Liver (tissue), 9 donors: Measurements from ENCODE around the gene LBH. TPM values are rescaled to one million over a fixed set of nuclear protein-coding genes. Genes with fewer than 3 reads are reported as not detected.

Experiments used
- DNase-seq: peaks from one replicate; pipeline ENCODE4 v3.0.0-alpha.2; 2017; ENCODE audit warnings: low spot score
- H3K27ac ChIP-seq, 2 donors: one replicate each; pipeline ENCODE4 v1.7.0; 2013; ENCODE audit warnings: inconsistent platforms in 2 of 2, low read length in 2 of 2, control low read depth in 1 of 2, low read depth in 1 of 2, mild to moderate bottlenecking in 1 of 2
- H3K27me3 ChIP-seq, 4 donors: one replicate each; pipeline versions ENCODE4 v1.6.1 to v1.7.0; 2013; ENCODE audit warnings: low read length in 3 of 4, inconsistent platforms in 1 of 4, mild to moderate bottlenecking in 1 of 4, moderate library complexity in 1 of 4; ENCODE audit not compliant: control insufficient read depth in 4 of 4, insufficient read depth in 4 of 4
- H3K36me3 ChIP-seq, 4 donors: one replicate each; pipeline versions ENCODE4 v1.6.1 to v1.7.0; 2013; ENCODE audit warnings: low read length in 3 of 4, mild to moderate bottlenecking in 3 of 4, low read depth in 1 of 4, moderate library complexity in 1 of 4; ENCODE audit not compliant: control insufficient read depth in 4 of 4, insufficient read depth in 3 of 4
- H3K4me1 ChIP-seq, 4 donors: one replicate each; pipeline versions ENCODE4 v1.6.1 to v1.7.0; 2013; ENCODE audit warnings: low read length in 3 of 4, mild to moderate bottlenecking in 3 of 4, moderate library complexity in 1 of 4; ENCODE audit not compliant: control insufficient read depth in 4 of 4, insufficient read depth in 4 of 4
- H3K4me3 ChIP-seq, 3 donors: one replicate each; pipeline versions ENCODE4 v1.6.1 to v1.7.0; 2013; ENCODE audit warnings: low read length in 3 of 3, control low read depth in 1 of 3, low read depth in 1 of 3, mild to moderate bottlenecking in 1 of 3
- H3K9ac ChIP-seq, 2 donors: one replicate each; pipeline ENCODE4 v1.7.0; 2013; ENCODE audit warnings: low read length in 2 of 2, mild to moderate bottlenecking in 2 of 2, moderate library complexity in 2 of 2, control low read depth in 1 of 2, low read depth in 1 of 2
- H3K9me3 ChIP-seq, 4 donors: one replicate each; pipeline versions ENCODE4 v1.6.1 to v1.7.0; 2013; ENCODE audit warnings: low read length in 3 of 4; ENCODE audit not compliant: control insufficient read depth in 4 of 4
- CTCF ChIP-seq: fragments of 150-350 bp; IDR thresholded peaks from 2 replicates; pipeline ENCODE4 v1.5.1; 2017; ENCODE audit warnings: improper control_type of control experiment, low read depth, low read length; ENCODE audit not compliant: missing input control
- EGR1 ChIP-seq, 2 donors: IDR thresholded peaks; 2 replicates each; pipeline ENCODE4 v1.6.1; 2016 to 2018; ENCODE audit warnings: antibody characterized with exemption in 2 of 2, low read depth in 2 of 2
- FOXA2 ChIP-seq: IDR thresholded peaks from 2 replicates; pipeline ENCODE4 v1.6.1; 2016; ENCODE audit warnings: antibody characterized with exemption
- GABPA ChIP-seq, 2 donors: IDR thresholded peaks in 1 of 2; conservative IDR thresholded peaks in 1 of 2; 2 replicates each; pipeline ENCODE4 v1.6.1; 2016; ENCODE audit warnings: antibody characterized with exemption in 2 of 2, mild to moderate bottlenecking in 1 of 2, moderate library complexity in 1 of 2
- HNF4A ChIP-seq, 2 donors: conservative IDR thresholded peaks; 2 replicates each; pipeline ENCODE4 v1.6.1; 2016; ENCODE audit warnings: antibody characterized with exemption in 2 of 2, mild to moderate bottlenecking in 2 of 2
- HNF4G ChIP-seq: IDR thresholded peaks from 2 replicates; pipeline ENCODE4 v1.6.1; 2016; ENCODE audit warnings: antibody characterized with exemption
- JUND ChIP-seq, 2 donors: IDR thresholded peaks; 2 replicates each; pipeline ENCODE4 v1.6.1; 2016; ENCODE audit warnings: antibody characterized with exemption in 2 of 2
- MAX ChIP-seq: IDR thresholded peaks from 2 replicates; pipeline ENCODE4 v1.6.1; 2016; ENCODE audit warnings: antibody characterized with exemption
- NR2F2 ChIP-seq: IDR thresholded peaks from 2 replicates; pipeline ENCODE4 v1.6.1; 2016; ENCODE audit warnings: antibody characterized with exemption
- RAD21 ChIP-seq, 2 donors: IDR thresholded peaks; 2 replicates each; pipeline ENCODE4 v1.6.1; 2016; ENCODE audit warnings: antibody characterized with exemption in 2 of 2, mild to moderate bottlenecking in 2 of 2
- REST ChIP-seq: IDR thresholded peaks from 2 replicates; pipeline ENCODE4 v1.6.1; 2016; ENCODE audit warnings: antibody characterized with exemption, mild to moderate bottlenecking
- RXRA ChIP-seq, 2 donors: IDR thresholded peaks; 2 replicates each; pipeline ENCODE4 v1.6.1; 2017 to 2018; ENCODE audit warnings: antibody characterized with exemption in 2 of 2, mild to moderate bottlenecking in 1 of 2
- TAF1 ChIP-seq: conservative IDR thresholded peaks from 2 replicates; pipeline ENCODE4 v1.6.1; 2016; ENCODE audit warnings: antibody characterized with exemption, mild to moderate bottlenecking
- ZBTB33 ChIP-seq: IDR thresholded peaks from 2 replicates; pipeline ENCODE4 v1.6.1; 2016; ENCODE audit warnings: antibody characterized with exemption
- WGBS: extraction: QIAGEN DNeasy Blood & Tissue Kit; methylation state at CpG from one replicate; pipeline ENCODE4 v1.1.7; 2013; 5-methylcytosine and 5-hydroxymethylcytosine counted together
- polyA plus RNA-seq, 2 donors: library from polyadenylated mRNA; stranded (reverse) in 1 of 2; unstranded in 1 of 2; fragments of 200-250 nt in 1 of 2; fragments of >200 nt in 1 of 2; fragmentation: Nextera tagmentation in 1 of 2; extraction: Ambion mirVana in 1 of 2; gene quantifications; one replicate each; pipeline versions ENCODE4 v1.2.1 to v1.2.3, GENCODE V29; 2013 to 2015
- total RNA-seq, 2 donors: library from RNA; depleted of rRNA; stranded (reverse); fragments of >200 nt; gene quantifications; one replicate each; pipeline ENCODE4 v1.2.3, GENCODE V29; 2014
- TF ChIP-seq, protein P1 (sequence below): IDR thresholded peaks from 2 replicates; pipeline ENCODE4 v1.6.1; 2016; ENCODE audit warnings: antibody characterized with exemption
- donor health status: healthy.
- donor health status: healthy.
- donor health status: healthy.
- donor health status: healthy.
- donor health status: healthy.

Gene LBH
- total and polyA plus RNA-seq, 4 donors = 4.1 to 50.8 (median 9.1) TPM

DNA sequence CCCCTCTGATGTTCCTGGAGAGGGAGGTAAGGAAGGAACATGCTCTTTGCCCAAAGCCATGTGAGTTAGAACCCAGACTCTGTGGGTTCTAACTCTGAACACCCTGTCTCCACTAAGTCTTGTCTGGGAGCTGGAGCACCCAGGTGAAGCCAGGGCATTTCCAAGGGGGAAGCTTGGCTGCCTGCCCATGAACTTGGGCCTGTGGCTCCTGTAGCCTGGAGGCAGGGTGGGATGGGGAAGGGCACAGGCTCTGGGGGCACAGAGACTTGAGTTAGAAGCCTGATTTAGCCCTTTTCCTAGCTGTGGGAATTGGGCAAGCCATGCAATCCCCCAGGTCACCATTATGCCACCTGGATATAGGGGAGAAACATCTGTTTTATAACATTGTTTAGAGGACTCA lies 65.2 kb downstream of the LBH start:
- H3K4me1 ChIP-seq = no peaks in the 10 kb centered on the region
- H3K4me3 ChIP-seq = no peak overlapping the region
- H3K27me3 ChIP-seq = no peaks in the 10 kb centered on the region
- H3K9me3 ChIP-seq = no peaks in the 10 kb centered on the region
- DNase-seq = no peak
- no peak for TF ChIP-seq MAX
- no peak overlapping the region for H3K27ac ChIP-seq
- no peak overlapping the region for H3K9ac ChIP-seq
- H3K36me3 ChIP-seq = no peaks in the 10 kb centered on the region

DNA sequence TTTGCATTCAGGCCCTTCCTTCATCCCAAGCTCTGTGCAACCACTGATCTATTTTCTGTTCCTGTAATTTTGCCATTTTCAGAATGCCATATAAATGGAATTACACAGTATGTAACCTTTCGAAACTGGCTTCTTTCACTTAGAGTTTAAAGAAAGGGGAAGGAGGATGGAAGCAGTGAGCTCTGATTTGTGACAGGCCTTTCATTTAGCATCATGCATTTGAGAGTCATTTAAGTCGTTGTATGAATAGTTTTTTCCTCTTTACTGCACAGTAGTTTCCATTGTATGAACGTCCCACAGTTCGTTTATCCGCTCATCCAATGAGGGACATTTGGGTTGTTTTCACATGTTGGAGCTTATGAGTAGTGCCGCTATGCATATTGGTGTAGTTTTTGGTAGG lies 67.0 kb downstream of the LBH start:
- Histone ChIP-seq H3K27ac (no peak overlapping the region), H3K4me3 (no peak overlapping the region), H3K36me3 (no peaks in the 10 kb centered on the region), H3K9me3 (no peaks in the 10 kb centered on the region), H3K4me1 (no peaks in the 10 kb centered on the region), H3K9ac (no peak overlapping the region), H3K27me3 (no peaks in the 10 kb centered on the region)
- TF ChIP-seq ZBTB33 (no peak), JUND (IDR thresholded peaks at IDR 0.05) (no peak), CTCF (no peak), MAX (no peak), GABPA (IDR thresholded peaks at IDR 0.05 in 1 of 2, conservative IDR thresholded peaks at IDR 0.05 in 1 of 2) (no peak), FOXA2 (no peak), HNF4G (no peak), RAD21 (IDR thresholded peaks at IDR 0.05) (no peak), NR2F2 (no peak), EGR1 (IDR thresholded peaks at IDR 0.05; ENCODE audit: low read depth in 2 of 2) (no peak), HNF4A (conservative IDR thresholded peaks at IDR 0.05) (no peak), RXRA (IDR thresholded peaks at IDR 0.05) (no peak), REST (no peak), TAF1 (no peak)
- TF ChIP-seq, protein P1, sequence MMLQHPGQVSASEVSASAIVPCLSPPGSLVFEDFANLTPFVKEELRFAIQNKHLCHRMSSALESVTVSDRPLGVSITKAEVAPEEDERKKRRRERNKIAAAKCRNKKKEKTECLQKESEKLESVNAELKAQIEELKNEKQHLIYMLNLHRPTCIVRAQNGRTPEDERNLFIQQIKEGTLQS = no peak
- WGBS = 90% methylated on average over 6 of the region's 6 CpGs
- no peak for DNase-seq
